ENCODE data around the gene MOV10L1. TPM values are rescaled to one million over a fixed set of nuclear protein-coding genes. Genes with fewer than 3 reads are reported as not detected.

Gene MOV10L1
- total and polyA plus RNA-seq, 9 of the 15 experiments (the other 6 are each of a cell fraction or from before 2014, with no cell fraction given): 0.06 to 0.43 (median 0.15) TPM

- TF ChIP-seq ZNF280A (IDR thresholded peaks at IDR 0.05; ENCODE audit: low read depth, partially characterized antibody) (no peak), RREB1 (CRISPR knock-in tag; IDR thresholded peaks at IDR 0.05) (no peak)
These were observed at the start of gene MOV10L1 (continued) for GRCh38 chr22:50089682-50090411.

Data from K562 (cell line).